ENCODE data around the gene UCKL1. TPM values are rescaled to one million over a fixed set of nuclear protein-coding genes. Genes with fewer than 3 reads are reported as not detected.

Gene UCKL1
- total RNA-seq, 1 experiment from 2014 or later: 43.7 TPM

- Mint-ChIP-seq H3K4me1 (ENCODE audit: insufficient read depth, unreplicated experiment) (no peaks in the 10 kb centered on the region), H3K9me3 (ENCODE audit: unreplicated experiment) (no peaks in the 10 kb centered on the region), H3K36me3 (ENCODE audit: insufficient read depth, unreplicated experiment) (peaks cover 66% of the 10 kb centered on the region), H3K27me3 (ENCODE audit: insufficient read depth, unreplicated experiment) (no peaks in the 10 kb centered on the region), H3K27ac (ENCODE audit: low read depth, unreplicated experiment) (no peak overlapping the region), H3K4me3 (ENCODE audit: unreplicated experiment) (no peak overlapping the region)
- intact Hi-C loops (cut with micrococcal nuclease): no loop called here
- CTCF ChIA-PET: no interaction called here
- no peak for DNase-seq (ENCODE audit: unreplicated experiment)
- TF ChIP-seq, protein P1, sequence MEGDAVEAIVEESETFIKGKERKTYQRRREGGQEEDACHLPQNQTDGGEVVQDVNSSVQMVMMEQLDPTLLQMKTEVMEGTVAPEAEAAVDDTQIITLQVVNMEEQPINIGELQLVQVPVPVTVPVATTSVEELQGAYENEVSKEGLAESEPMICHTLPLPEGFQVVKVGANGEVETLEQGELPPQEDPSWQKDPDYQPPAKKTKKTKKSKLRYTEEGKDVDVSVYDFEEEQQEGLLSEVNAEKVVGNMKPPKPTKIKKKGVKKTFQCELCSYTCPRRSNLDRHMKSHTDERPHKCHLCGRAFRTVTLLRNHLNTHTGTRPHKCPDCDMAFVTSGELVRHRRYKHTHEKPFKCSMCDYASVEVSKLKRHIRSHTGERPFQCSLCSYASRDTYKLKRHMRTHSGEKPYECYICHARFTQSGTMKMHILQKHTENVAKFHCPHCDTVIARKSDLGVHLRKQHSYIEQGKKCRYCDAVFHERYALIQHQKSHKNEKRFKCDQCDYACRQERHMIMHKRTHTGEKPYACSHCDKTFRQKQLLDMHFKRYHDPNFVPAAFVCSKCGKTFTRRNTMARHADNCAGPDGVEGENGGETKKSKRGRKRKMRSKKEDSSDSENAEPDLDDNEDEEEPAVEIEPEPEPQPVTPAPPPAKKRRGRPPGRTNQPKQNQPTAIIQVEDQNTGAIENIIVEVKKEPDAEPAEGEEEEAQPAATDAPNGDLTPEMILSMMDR (IDR thresholded peaks at IDR 0.05; ENCODE audit: unreplicated experiment): no peak
- no TSS peak for BruUV-seq (replicated peaks)
- POLR2A ChIA-PET: interaction anchor here (0.6 to 0.8 kb wide), 3 partner anchors 17 to 164 kb away, joined by 3 read pairs; partner anchors contain the start of gene UCKL1
These were observed 16.9 kb downstream of the UCKL1 start for GRCh38 chr20:63939061-63939935.

DNA sequence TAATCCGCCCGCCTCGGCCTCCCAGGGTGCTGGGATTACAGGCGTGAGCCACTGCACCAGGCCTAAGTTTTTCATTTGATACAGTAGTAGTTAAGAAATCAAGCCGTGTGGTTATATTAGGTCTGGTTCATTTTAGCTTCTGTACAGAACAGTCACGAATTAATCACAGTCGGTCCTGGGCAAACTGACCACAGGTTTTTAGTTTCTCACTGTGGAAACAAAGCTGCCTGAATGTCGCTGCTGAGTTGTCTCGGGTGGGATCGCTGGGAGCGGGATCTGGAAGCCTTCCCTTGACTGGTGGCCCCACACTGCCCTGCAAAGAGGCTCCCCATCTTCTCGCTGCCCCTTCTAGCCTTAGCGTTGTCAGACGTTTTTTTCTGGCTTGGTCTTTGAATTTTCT lies 18.6 kb downstream of the UCKL1 start:
- no peak overlapping the region for H3K27ac Mint-ChIP-seq (ENCODE audit: low read depth, unreplicated experiment)
- peaks cover 58% of the 10 kb centered on the region for H3K36me3 Mint-ChIP-seq (ENCODE audit: insufficient read depth, unreplicated experiment)
- TF ChIP-seq, protein P1 (IDR thresholded peaks at IDR 0.05; ENCODE audit: unreplicated experiment): no peak

GRCh38 chr20:63935447-63935846 lies 20.8 kb downstream of the UCKL1 start:
- intact Hi-C loops (cut with micrococcal nuclease): no loop called here
- ChIA-PET CTCF (interaction anchor here (0.6 to 1.5 kb wide), 2 partner anchors 24 to 148 kb away, joined by 3 read pairs; no protein-coding TSS in a partner anchor), POLR2A (interaction anchor here (0.6 to 0.7 kb wide), 2 partner anchors 65 to 168 kb away, joined by 3 read pairs; no protein-coding TSS in a partner anchor)
- TF ChIP-seq, protein P1 (IDR thresholded peaks at IDR 0.05; ENCODE audit: unreplicated experiment): no peak
- Mint-ChIP-seq H3K27ac (ENCODE audit: low read depth, unreplicated experiment) (no peak overlapping the region), H3K27me3 (ENCODE audit: insufficient read depth, unreplicated experiment) (no peaks in the 10 kb centered on the region), H3K4me1 (ENCODE audit: insufficient read depth, unreplicated experiment) (no peaks in the 10 kb centered on the region), H3K9me3 (ENCODE audit: unreplicated experiment) (no peaks in the 10 kb centered on the region), H3K4me3 (ENCODE audit: unreplicated experiment) (no peak overlapping the region), H3K36me3 (ENCODE audit: insufficient read depth, unreplicated experiment) (peaks cover 65% of the 10 kb centered on the region)
- no TSS peak for BruUV-seq (replicated peaks)
- no peak for DNase-seq (ENCODE audit: unreplicated experiment)

More for the DNA sequence above, 18.6 kb downstream of the UCKL1 start:
- BruUV-seq (replicated peaks): no TSS peak
- H3K27me3 Mint-ChIP-seq (ENCODE audit: insufficient read depth, unreplicated experiment): no peaks in the 10 kb centered on the region
- CTCF ChIA-PET: interaction anchor here (0.7 to 2.3 kb wide), 3 partner anchors 19 to 148 kb away, joined by 3 to 11 read pairs (median 4); no protein-coding TSS in a partner anchor
- intact Hi-C loops (cut with micrococcal nuclease): no loop called here
- H3K9me3 Mint-ChIP-seq (ENCODE audit: unreplicated experiment): no peaks in the 10 kb centered on the region
- POLR2A ChIA-PET: interaction anchor here (0.6 kb wide), 1 partner anchor 400 kb away, joined by 3 read pairs; no protein-coding TSS in a partner anchor
- no peaks in the 10 kb centered on the region for H3K4me1 Mint-ChIP-seq (ENCODE audit: insufficient read depth, unreplicated experiment)
- no peak overlapping the region for H3K4me3 Mint-ChIP-seq (ENCODE audit: unreplicated experiment)
- DNase-seq (ENCODE audit: unreplicated experiment): no peak

Data from MCF 10A (cell line).